ENCODE data around the gene SYCP3. TPM values are rescaled to one million over a fixed set of nuclear protein-coding genes. Genes with fewer than 3 reads are reported as not detected.

Gene SYCP3
- total RNA-seq, 1 donor from 2014 or later: not detected

DNA sequence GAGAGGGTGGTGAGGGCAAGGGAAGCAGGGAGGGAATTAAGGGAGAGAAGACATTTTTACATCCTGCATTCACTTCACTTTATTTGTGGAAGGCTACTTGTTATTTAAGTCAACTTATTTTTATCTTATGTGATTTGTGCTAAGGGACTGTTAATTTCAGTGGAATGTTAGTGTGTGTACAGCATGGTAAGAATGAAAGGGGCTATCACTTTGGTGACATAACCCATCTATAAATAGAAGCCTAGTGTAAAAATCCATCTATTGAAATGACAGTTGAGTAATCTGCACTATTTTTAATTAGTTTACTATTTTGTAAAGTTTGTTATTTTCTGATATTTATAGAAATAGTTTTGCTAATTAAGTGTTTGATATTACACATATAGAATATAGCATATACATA, 58.6 kb downstream of the SYCP3 start:
- DNase-seq (ENCODE audit: low read depth): no peak
- TF ChIP-seq, protein P1, sequence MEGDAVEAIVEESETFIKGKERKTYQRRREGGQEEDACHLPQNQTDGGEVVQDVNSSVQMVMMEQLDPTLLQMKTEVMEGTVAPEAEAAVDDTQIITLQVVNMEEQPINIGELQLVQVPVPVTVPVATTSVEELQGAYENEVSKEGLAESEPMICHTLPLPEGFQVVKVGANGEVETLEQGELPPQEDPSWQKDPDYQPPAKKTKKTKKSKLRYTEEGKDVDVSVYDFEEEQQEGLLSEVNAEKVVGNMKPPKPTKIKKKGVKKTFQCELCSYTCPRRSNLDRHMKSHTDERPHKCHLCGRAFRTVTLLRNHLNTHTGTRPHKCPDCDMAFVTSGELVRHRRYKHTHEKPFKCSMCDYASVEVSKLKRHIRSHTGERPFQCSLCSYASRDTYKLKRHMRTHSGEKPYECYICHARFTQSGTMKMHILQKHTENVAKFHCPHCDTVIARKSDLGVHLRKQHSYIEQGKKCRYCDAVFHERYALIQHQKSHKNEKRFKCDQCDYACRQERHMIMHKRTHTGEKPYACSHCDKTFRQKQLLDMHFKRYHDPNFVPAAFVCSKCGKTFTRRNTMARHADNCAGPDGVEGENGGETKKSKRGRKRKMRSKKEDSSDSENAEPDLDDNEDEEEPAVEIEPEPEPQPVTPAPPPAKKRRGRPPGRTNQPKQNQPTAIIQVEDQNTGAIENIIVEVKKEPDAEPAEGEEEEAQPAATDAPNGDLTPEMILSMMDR (IDR thresholded peaks at IDR 0.05; ENCODE audit: insufficient read depth, low read length, poor library complexity, severe bottlenecking): no peak
- H3K4me3 ChIP-seq (ENCODE audit: low read depth, low read length): no peak overlapping the region
- no peaks in the 10 kb centered on the region for H3K36me3 ChIP-seq (ENCODE audit: control insufficient read depth, insufficient read depth, low read length)
- H3K27me3 ChIP-seq (ENCODE audit: control insufficient read depth, insufficient read depth, low read length): no peaks in the 10 kb centered on the region

DNA sequence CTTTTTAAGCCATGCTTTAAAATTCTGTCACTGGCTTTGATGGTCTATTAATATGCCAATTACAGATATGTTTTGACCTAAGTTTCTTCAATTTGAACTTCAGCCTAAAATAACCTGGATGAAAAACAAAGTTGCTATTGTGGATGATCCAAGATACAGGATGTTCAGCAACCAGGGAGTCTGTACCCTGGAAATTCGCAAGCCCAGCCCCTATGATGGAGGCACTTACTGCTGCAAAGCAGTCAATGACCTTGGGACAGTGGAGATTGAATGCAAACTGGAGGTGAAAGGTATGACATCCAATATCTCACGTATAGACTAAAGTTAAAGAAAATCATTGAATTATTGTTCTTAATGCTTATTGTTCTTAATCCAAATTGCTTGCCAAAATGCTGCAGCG, 59.0 kb downstream of the SYCP3 start:
- no peaks in the 10 kb centered on the region for H3K27me3 ChIP-seq (ENCODE audit: control insufficient read depth, insufficient read depth, low read length)
- DNase-seq (ENCODE audit: low read depth): no peak
- TF ChIP-seq, protein P1 (IDR thresholded peaks at IDR 0.05; ENCODE audit: insufficient read depth, low read length, poor library complexity, severe bottlenecking): no peak
- no peaks in the 10 kb centered on the region for H3K36me3 ChIP-seq (ENCODE audit: control insufficient read depth, insufficient read depth, low read length)
- no peak overlapping the region for H3K4me3 ChIP-seq (ENCODE audit: low read depth, low read length)

Other genes with a start within 250 kb of the SYCP3 start
- gene MYBPC1, start 144.5 kb downstream of the SYCP3 start, total RNA-seq: not detected in 2 replicates
- gene CHPT1, start 41.8 kb downstream of the SYCP3 start, total RNA-seq: 10.3 and 16.1 TPM in 2 replicates
- 24.9 and 26.5 TPM in 2 replicates for gene GNPTAB, start 91.5 kb upstream of the SYCP3 start, total RNA-seq
- gene DRAM1, start 138.1 kb upstream of the SYCP3 start, total RNA-seq: 35.5 and 44.1 TPM in 2 replicates